ENCODE measurements around the gene HYAL2. TPM values are rescaled to one million over a fixed set of nuclear protein-coding genes. Genes with fewer than 3 reads are reported as not detected.

HYAL2 gene
- total and polyA plus RNA-seq, 9 of the 15 experiments (the other 6 are each of a cell fraction or from before 2014, with no cell fraction given), result 0.36 to 22.7 (median 11.4) TPM; not detected in 1

- TF ChIP-seq CTCF (IDR thresholded peaks at IDR 0.05 in 2 of 3, conservative IDR thresholded peaks at IDR 0.05 in 1 of 3; ENCODE audit: insufficient read depth in 2 of 3, low read depth in 1 of 3, low read length in 3 of 3) (peak in 2 of 3 experiments; percentile 33 to 36; a peak in 3 of 6 replicates), CTCFL (IDR thresholded peaks at IDR 0.05; ENCODE audit: borderline replicate concordance, insufficient read depth, low read depth, low read length, poor library complexity, severe bottlenecking) (peak; percentile 7), PHB (CRISPR knock-in tag; IDR thresholded peaks at IDR 0.05) (no peak)
- Histone ChIP-seq H3K27me3 (ENCODE audit: control insufficient read depth in 2 of 2, insufficient read depth in 2 of 2, low read length in 2 of 2) (no peaks in the 10 kb centered on the region), H3K4me1 (replicated peaks in 1 of 2; ENCODE audit: control insufficient read depth in 2 of 2, insufficient read depth in 2 of 2, low read length in 2 of 2) (peaks cover 30 to 46% of the 10 kb centered on the region in 2 experiments; a peak in 4 of 5 replicates), H3K36me3 (ENCODE audit: control insufficient read depth, insufficient read depth, low read length) (peaks cover 56% of the 10 kb centered on the region; the same call in 2 of the 3 replicates), H3K4me3 (no peak overlapping the region), H3K27ac (ENCODE audit: extremely low read depth, low read depth, low read length) (no peak overlapping the region), H3K9ac (ENCODE audit: insufficient read depth in 1 of 2, low read depth in 2 of 2, low read length in 2 of 2) (no peak overlapping the region), H2AFZ (ENCODE audit: low read depth, low read length) (no peak overlapping the region), H3K4me2 (ENCODE audit: insufficient read depth, low read length) (no peak overlapping the region), H3K9me3 (replicated peaks; ENCODE audit: control insufficient read depth, insufficient read depth, low read depth, low read length) (no peaks in the 10 kb centered on the region), H3K9me1 (ENCODE audit: control insufficient read depth, insufficient read depth, low read length) (peaks cover 6% of the 10 kb centered on the region), H4K20me1 (replicated peaks; ENCODE audit: control insufficient read depth, insufficient read depth, low read length) (peaks cover 24% of the 10 kb centered on the region; the same call in 1 of the 2 replicates), H3K79me2 (ENCODE audit: control insufficient read depth, insufficient read depth, low read length) (peaks cover 51% of the 10 kb centered on the region)
- ChIA-PET POLR2A (interaction anchor here (0.6 to 1.0 kb wide), 4 partner anchors 15 to 1920 kb away, joined by 3 to 4 read pairs (median 3); no protein-coding TSS in a partner anchor), CTCF (ENCODE audit: low intra/inter-chr PET ratio) (interaction anchor here (0.6 kb wide), 1 partner anchor 161 kb away, joined by 3 read pairs; no protein-coding TSS in a partner anchor)
- 45% methylated on average over 2 of the region's 2 CpGs for WGBS (ENCODE audit: insufficient coverage, low coverage, missing lambda C conversion rate)
- BruUV-seq (replicated peaks), result no TSS peak
- ATAC-seq, result no peak
- in situ Hi-C loops (cut with MboI) (no loop called here), intact Hi-C loops (cut with micrococcal nuclease) (no loop called here)
- peak; percentile 69 for FAIRE-seq
- DNase-seq (ENCODE audit: extremely low read depth in 1 of 4, low spot score in 3 of 4), result no peak
Measured at GRCh38 chr3:50352781-50353180, 30.2 kb upstream of the HYAL2 start.
